ENCODE measurements around the gene THOC2. TPM values are rescaled to one million over a fixed set of nuclear protein-coding genes. Genes with fewer than 3 reads are reported as not detected.
A peak's percentile ranks its signal among the peaks of the same experiment; 100 is the strongest.

Gene THOC2
- total and polyA plus RNA-seq, 9 of the 15 experiments (the other 6 are each of a cell fraction or from before 2014, with no cell fraction given): 131 to 234 (median 192) TPM

- TF ChIP-seq POLR2G (IDR thresholded peaks at IDR 0.05; ENCODE audit: low read depth, low read length): peak; percentile 88
- TF ChIP-seq JUND (IDR thresholded peaks at IDR 0.05; ENCODE audit: borderline replicate concordance, low read depth, low read length): 0 out of 2 replicates have a peak, but pooled peaks have one; percentile 3
- no peak; the same call in 2 of the 3 replicates for TF ChIP-seq JUND (tag; IDR thresholded peaks at IDR 0.05; ENCODE audit: borderline replicate concordance, low read depth, low read length)
- TF ChIP-seq UBTF (IDR thresholded peaks at IDR 0.05; ENCODE audit: borderline replicate concordance in 1 of 2, low read depth in 2 of 2, low read length in 2 of 2): peak in 1 of 2 experiments; percentile 43; a peak in 1 of 4 replicates
- no peak for TF ChIP-seq FOS (IDR thresholded peaks at IDR 0.05; ENCODE audit: extremely low read depth, insufficient read length)
- TF ChIP-seq ZNF277 (CRISPR knock-in tag; IDR thresholded peaks at IDR 0.05; ENCODE audit: borderline replicate concordance): no peak
- no peak for TF ChIP-seq NFIC (IDR thresholded peaks at IDR 0.05)
- peak; percentile 72; the same call in 1 of the 2 replicates for TF ChIP-seq PHF8 (IDR thresholded peaks at IDR 0.05; ENCODE audit: borderline replicate concordance, low read length)
- peak; percentile 32 to 57; a peak in 3 of 4 replicates for TF ChIP-seq NRF1 (conservative IDR thresholded peaks at IDR 0.05 in 1 of 2, IDR thresholded peaks at IDR 0.05 in 1 of 2)
- peak; percentile 48; the same call in 1 of the 2 replicates for TF ChIP-seq POLR2AphosphoS5 (IDR thresholded peaks at IDR 0.05; ENCODE audit: control insufficient read depth, insufficient read depth, low read depth, low read length)
- peak; percentile 59 for TF ChIP-seq ZFX (CRISPR knock-in tag; IDR thresholded peaks at IDR 0.05)
- TF ChIP-seq E2F8 (IDR thresholded peaks at IDR 0.05; ENCODE audit: low read depth, partially characterized antibody): peak; percentile 25
- peak; percentile 52; the same call in 1 of the 2 replicates for TF ChIP-seq L3MBTL2 (IDR thresholded peaks at IDR 0.05)
These were observed 32.4 kb upstream of the THOC2 start (continued) for GRCh38 chrX:123764967-123765871.
